HG03097 (cell line): ENCODE results near the gene TIAM2.

Experiments
- ATAC-seq: cut with Tn5 transposase; IDR thresholded peaks from one replicate; pipeline ENCODE4 v1.9.1; 2021; ENCODE audit not compliant: unreplicated experiment, low FRiP score

Gene TIAM2

DNA sequence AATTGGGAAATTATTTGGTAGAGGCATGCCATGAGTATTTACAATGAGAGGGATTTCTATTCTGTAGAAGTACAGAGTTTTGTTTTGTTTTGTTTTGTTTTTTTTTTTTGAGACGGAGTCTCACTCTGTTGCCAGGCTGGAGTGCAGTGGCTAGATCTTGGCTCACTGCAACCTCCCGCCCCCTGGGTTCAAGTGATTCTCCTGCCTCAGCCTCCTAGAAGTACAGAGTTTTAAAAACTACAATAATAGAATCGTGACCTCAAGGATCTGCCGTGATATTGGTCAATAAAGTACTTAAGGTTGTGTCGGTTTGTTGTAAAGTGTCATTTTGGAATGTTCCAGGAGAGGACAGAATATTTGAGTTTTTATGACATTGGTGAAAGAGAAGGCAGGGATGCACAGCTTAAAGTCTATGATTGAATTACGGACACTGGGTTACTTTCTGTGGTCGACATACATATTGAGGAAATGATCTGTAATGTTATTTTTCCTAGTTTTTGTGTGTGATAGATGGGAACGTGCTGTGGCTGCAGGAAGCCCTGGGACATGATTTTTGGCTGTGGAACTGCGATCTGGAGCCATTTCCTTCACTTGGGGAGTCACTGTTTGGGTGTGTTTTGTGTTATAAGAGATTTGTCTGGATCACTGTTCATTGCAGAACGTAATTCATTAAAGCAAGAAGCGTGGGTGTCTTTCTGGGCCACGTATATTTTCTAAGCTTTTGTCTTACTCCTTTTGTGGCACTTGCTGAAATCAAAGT is 59.6 kb downstream of the TIAM2 start:
- ATAC-seq = no peak

DNA sequence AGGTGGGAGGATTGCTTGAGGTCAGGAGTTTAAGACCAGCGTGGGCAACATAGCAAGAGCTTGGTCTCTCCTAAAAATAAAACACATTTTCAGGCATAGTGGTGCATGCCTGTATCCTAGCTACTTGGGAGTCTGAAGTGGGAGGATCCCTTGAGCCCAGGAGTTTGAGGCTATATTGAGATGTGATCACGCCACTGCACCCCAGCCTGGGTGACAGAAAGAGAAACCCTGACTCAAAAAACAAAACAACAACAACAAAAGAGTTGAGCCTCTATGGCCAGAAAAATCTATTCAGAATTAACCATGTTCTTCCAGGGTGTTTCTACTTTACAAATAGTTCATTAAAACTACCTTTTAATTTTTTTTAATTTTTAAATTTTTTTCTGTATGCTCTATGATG is 60.6 kb downstream of the TIAM2 start:
- ATAC-seq = no peak

DNA sequence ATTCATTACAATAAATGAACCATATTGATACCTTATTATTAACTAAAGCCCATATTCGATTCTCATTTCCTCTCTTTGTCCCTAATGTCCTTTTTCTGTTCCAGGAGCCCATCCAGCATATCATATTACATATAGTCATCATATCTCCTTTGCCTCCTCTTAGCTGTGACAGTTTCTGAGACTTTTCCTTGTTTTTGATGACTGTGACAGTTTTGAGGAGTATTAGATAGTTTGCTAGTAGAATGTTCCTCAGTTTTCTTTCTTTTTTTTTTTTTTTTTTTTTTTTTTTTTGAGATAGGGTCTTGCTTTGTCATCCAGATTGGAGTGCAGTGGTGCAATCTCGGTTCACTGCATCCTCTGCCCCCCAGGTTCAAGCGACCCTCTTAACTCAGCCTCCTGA is 61.6 kb downstream of the TIAM2 start:
- no peak for ATAC-seq

DNA sequence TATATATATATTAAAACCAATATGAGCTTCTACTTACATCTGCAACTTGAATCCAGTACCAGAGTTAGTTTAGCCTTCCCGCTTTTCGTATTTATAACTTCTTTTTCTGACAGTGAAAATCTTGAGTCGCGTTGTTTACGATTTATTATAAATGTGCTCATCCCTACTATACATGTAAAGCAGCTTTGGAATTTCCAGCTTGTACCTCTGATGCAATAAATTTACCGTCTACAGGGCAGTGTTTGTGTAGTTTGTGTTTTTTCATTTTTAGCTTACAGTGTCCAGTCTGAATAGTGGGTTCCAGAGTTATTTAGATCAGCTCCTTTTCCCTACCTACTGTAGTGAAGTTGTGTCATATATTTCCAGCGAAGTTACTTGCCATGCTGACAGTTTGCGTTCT is 66.3 kb downstream of the TIAM2 start:
- ATAC-seq = no peak

DNA sequence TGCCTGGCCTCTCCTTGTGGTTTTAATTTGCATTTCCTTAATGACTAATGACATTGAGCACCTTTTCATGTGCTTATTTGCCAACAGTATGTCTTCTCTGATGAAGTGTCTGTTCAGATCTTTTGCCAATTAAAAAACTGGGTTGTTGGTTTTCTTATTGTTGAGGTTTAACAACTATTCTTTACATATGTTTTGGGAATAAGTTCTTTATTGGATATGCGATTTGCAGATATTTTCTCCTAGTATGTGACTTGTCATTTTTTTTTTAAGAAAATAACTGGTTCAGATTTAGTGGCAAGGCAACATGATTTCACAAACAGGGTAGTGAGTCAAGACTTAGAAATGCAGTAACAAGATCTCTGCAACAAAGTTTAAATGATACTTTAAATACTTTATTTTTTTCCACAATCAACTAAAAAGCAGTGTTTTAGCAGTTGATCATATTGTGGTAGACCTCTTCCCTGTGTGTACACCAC is 67.8 kb downstream of the TIAM2 start:
- no peak for ATAC-seq

DNA sequence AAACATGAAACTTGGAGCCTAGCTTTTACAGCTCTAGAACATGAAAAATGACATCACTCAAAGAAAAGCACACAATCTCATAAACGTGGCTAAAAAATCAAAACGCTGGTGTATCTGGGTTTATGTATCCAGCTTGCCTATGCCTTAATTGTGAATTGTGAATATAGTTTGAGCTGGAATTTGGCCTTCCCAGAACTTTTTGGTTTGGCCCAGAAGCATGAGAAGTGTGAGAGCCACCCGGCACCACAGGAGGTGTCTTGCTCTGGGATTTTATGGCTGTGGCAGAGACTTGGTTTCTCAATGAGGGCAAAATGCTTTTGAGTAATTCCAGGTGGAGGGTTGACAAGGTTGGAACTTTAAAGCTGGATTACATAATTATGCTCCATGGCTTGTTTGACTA is 69.2 kb downstream of the TIAM2 start:
- ATAC-seq = no peak

DNA sequence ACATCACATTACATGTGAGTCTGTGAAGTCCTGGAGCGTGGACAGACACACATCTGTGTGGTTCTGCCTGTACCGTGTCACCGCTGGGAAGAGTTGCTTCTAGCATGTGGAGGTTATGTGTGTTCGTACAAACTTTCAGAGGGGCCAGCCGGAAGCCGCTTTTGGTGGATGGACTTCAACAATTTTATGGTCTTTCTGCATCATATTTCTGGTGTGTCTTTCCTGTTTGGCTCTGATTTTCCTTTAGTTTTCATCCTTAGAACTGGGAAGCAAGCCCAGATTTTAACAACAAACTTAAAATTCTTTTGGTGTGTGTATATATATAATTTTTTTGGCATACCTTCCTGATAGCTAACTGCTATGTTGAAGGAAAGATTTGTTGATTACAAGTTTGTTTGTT is 71.2 kb downstream of the TIAM2 start:
- no peak for ATAC-seq

DNA sequence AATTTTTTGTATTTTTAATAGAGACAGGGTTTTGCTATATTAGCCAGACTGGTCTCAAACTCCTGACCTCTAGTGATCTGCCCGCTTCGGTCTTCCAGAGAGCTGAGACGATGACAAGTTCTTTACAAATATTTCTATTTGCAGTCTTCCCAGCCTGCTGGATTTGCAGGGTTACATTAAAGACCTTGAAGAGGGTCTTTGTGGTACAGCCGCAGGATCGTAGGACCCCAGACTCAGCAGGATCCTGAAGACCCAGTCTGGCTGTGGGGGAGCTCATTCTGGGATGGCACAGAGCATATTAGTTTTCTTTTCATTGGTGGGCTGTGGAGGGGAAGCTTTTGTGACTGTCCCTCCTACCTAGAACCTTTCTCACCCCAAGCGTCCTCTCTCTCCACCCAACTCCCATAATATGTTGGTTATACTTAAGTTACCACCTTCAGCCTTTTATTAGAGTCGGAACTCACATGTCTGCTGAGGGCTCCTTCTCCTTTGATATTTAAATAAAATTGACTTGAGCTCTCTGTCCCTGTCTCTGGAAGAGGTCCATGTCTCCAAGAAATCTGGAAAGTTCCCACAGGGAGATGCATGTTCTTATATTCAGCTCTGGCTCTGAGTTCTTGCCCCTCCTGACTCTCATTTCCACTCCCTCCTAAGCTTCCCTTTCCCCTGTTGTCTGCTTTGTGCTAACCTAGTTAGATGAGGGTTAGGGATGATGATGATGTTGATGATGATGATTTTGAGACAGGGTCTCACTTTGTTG is 72.0 kb downstream of the TIAM2 start:
- no peak for ATAC-seq

DNA sequence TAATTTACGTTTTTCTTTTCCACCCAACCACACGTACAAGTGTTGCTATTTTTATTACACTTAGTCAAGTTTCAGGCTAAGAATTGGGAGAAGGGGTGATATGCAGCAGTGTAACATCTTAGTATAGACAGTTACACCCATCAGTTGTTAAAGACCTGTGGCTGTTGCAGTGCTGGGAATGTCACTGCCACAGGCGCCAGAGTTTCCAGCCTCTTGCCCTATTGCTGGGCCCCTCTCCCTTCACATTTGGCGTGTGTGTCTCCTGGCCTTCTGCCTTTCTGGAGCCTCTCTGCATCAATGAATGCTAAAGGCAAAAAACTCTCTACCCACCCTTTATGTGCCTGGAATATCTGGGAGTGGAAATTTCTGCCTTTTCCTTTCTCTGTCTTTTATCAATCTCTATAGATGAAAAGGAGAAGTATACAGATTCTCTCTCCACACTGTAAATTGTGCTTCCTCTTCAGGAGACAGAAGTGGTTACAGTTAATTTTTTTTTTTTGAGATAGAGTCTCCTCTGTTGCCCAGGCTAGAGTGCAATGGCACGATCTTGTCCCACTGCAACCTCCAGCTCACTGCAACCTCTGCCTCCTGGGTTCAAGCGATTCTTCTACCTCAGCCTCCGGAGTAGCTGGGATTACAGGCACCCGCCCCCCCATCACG is 73.0 kb downstream of the TIAM2 start:
- ATAC-seq = no peak

DNA sequence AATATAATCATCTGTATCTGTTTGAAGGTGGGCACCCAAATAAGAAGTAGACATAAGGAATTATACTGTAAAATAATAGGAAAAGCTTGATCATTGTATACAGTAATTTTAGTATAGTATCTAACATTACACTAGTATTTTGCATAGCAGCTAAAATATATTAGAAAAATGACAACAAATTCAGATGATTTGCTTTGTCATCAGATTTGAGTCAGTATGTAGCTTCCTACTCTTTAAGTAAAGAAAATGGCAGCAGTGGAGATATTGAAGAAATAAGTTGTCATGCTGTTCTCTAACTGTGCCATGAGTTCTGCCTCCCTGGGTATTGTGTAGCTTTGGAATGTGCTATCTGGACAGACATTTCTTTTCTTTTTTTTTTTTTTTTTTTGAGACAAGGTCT is 74.4 kb downstream of the TIAM2 start:
- ATAC-seq = no peak

DNA sequence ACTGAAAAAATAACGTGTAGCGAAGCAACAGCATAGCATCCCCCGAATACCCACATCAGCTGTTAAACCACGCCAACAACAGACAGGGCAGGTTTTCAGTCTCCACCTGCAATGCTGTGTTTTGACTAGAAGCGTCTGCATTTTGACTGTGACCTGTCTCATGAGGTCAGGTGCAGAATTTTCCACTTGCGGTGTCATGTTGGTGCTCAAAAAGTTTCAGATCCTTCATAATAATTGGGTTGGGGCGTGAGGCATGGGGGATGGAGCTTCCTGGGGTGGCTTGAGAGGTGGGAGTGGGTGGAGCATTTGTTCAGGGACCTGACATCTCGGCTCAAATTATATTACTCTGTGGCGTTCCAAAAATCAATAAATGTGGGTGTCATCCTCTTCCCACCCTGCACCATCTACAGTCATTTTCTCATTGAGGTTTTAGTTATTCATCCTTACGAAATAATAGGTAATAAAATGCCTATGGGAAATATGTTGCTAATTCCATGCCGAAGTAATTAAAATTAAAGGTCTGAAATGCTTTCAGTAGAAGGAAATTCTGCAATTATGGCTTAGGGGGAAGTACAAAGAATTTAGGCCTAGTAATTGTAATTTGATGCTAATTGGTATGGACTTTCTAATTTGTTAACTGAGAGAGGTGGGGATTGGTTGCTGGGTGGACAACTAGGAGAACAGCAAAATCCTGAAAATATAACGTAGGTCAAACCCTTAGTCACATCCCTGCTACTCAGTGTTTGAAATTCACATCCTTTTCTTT is 81.0 kb downstream of the TIAM2 start:
- no peak for ATAC-seq

DNA sequence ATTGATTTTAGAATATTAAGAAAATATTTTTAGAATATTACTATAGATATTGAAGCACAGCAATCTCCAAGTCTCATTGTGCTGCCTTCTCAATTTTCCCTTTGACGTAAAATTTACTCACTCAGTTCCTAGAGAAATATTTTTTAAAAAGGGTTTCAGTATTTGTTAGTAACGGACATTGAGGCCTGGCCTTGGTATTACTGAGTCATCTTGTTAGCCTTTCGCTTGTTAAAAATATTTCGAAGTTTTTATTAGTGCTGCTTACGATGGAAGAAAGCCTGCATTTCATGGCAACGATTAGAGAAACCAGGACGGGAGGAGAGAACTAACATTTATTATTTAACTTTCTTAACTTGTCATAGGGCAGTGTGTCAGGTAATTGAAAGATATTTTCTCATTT is 82.2 kb downstream of the TIAM2 start:
- ATAC-seq = no peak

DNA sequence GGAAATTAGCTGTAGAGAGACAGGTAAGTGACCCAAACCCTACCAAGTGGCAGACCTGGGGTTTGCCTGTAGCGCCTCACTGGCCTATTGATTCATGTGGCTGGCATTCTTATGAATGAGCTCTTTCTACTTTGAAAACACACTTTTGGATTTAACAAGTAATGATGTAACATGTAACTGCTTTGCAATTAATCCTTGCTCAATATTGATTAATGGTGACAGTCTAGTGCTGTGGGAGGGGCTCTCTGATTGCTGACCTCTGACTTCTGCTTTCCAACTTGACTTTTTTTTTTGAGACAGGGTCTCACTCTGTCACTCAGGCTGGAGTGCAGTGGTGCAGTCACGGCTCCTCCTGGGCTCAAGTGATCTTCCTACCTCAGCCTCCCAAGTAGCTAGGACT is 82.7 kb downstream of the TIAM2 start:
- no peak for ATAC-seq

DNA sequence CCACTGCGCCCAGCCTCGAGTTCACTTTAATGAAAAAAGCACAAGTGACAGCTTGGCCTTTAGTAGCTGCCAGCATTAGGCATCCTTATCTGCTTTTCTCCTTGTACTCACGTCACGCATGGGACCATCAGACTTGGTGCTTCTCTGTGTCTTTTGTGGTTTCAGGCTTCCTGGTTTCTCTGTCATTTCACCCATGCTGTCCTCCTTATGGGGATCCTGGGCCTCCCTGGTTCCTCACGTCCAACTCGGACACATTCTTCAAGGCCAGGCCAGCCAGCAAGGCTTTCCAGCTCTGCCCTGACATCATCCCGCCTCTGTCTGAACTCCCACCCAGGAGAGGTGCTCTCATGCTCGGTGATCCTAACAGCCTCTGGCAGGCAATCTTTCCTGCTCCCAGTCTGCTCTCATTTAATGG is 83.2 kb downstream of the TIAM2 start:
- no peak for ATAC-seq

DNA sequence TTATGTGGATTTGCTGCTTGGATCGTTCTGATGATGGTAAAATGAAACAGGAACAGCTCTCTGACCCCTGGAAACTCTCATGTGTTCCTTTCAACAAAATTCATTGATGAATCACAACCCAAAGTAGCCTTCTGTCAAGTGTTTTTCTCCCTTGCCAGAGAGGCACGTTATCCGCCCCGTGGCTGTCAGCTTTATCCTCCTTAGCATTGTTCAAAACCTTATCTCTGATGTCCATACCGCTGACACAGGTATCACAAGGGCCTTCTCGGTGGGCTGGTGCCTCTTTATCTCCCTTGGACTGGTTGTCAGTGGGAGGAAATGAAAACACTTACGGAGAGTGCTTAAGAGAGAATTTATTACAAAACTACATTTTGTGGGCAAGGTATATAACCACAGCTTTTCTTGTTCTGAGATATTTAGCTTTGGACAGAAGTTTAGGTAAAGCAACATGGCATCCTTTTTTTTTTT is 84.9 kb downstream of the TIAM2 start:
- ATAC-seq = peak; percentile 64

DNA sequence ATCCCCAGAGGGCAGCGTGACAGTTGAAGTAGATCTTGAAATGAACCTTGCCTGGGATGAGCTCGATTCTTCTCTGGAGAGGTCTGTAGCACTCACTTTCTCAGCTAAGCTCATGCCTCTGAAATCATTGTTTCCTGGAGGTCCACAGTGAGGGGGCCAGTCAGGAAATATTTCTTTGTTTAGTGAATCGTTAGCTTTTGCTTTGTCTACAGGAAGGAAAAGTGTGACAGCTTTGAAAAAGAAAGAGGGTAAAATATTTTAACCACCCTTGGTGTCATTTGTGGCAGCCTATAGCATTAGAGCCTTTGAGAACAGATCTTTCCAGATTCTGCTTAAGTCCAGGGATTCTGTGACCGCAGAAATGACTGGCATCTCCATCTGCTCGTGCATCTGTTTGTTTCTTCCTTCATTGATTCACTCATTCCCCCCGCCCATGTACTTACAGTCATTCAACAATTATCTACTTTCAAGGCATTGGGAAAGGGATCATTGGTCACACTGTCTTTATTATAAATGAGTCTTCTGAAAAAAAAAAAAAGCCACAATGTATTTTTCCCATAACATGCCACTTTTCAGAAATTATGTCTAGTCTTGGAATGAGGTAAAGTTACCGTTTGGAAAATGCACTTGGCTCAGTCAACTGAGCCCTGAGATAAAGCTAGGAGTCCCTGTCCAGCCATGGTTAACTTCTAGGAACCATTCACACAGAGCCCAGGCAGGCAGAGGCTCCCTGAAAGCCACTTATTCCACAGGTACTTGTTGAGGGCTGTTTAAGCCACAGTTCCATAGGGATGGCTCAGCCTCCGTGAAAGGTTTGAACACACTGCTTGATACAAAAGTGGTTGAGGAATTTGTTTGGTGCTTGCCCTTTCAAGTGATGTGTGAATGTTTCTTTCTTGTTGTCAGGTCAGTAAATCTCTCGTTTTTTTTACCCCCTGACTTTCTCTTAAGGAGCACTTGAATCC is 86.0 kb downstream of the TIAM2 start:
- ATAC-seq = no peak

DNA sequence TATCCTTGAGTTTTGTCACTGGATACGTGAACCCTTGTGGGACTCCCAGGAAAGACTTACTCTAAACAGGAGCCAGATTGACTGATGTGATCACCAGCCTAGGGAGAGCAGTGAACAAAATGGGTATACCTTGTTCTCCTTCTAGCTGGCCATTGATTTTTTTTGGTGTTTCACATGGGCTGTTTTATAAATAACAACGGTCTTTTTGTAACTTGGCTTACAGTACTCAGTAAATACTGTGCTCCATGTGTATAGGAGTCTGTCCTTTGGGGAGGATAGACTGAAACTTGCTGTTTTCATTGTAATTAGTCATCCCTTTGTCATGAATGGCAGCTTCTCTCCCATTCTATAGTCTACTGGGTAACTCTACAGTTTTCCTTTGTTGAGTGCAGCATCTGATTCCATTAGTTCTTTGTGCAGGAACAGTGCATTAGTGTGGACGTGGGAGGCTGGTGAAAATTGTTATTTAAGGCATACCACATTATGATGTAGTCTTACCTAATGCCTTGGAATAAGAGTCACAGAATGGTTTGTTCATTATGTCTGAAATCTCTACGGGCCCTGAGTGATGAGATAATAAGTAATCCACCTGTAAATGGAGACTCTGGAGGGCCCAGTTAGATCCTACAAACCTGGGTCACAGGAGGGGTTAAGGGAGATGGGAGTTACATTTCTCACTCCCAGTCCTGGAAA is 89.5 kb downstream of the TIAM2 start:
- no peak for ATAC-seq

DNA sequence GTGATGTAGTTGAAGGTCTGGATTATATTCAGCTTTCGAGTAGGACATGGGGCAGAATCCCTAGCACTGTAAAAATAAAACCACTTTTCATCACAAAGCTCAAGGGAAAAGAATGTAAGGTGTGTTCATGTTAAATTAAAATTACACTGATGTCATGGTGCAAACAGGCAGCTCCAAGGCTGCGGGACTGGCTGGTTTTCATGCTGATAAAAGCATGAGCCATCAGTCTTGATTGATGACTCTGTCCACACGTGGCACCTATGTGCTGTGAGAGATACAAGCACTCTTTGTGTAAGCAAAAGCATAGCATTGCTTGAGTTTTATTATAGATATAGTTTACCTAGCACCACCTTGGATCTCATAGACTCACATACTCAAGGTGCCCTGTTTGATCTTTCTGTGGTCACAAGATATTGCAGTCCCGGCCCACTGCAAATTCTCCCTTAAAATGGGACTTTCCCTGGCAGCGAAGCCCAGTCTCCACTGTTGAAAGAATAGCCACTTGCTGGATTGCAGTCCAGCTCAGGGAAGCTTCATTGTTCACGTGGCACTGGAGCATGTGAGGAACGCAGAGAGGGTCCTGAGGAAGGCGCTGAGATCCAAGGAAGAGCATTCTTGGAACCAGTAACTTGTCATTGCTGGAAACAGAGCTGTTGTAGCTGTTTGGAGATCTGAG is 90.6 kb downstream of the TIAM2 start:
- no peak for ATAC-seq
